ENCODE data around the gene JAK1.

DNA sequence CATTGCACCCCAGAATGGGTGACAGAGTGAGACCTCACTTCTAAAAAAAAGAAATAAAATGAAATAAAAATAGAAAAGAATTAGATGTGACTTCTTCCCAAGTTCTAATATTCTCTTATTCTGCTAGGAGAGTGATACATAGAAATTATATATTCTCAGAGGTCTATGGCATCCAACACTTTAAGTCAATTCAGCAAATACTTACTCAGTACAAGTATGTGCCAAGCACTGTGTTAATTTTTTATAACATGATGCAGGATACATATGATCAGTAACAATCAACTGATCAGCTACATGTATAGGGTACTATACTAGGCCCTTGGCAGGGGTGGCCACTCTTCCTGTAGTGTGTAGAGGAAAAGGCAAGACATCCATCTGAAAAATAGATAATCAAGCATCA is 13.0 kb upstream of the JAK1 start:
- TF ChIP-seq, protein P1, sequence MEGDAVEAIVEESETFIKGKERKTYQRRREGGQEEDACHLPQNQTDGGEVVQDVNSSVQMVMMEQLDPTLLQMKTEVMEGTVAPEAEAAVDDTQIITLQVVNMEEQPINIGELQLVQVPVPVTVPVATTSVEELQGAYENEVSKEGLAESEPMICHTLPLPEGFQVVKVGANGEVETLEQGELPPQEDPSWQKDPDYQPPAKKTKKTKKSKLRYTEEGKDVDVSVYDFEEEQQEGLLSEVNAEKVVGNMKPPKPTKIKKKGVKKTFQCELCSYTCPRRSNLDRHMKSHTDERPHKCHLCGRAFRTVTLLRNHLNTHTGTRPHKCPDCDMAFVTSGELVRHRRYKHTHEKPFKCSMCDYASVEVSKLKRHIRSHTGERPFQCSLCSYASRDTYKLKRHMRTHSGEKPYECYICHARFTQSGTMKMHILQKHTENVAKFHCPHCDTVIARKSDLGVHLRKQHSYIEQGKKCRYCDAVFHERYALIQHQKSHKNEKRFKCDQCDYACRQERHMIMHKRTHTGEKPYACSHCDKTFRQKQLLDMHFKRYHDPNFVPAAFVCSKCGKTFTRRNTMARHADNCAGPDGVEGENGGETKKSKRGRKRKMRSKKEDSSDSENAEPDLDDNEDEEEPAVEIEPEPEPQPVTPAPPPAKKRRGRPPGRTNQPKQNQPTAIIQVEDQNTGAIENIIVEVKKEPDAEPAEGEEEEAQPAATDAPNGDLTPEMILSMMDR (IDR thresholded peaks at IDR 0.05), result no peak
- TF ChIP-seq ZFP36 (IDR thresholded peaks at IDR 0.05; ENCODE audit: borderline replicate concordance, partially characterized antibody), result no peak
- TF ChIP-seq POLR2A (IDR thresholded peaks at IDR 0.05; ENCODE audit: low read length), result no peak
- TF ChIP-seq, protein P2, sequence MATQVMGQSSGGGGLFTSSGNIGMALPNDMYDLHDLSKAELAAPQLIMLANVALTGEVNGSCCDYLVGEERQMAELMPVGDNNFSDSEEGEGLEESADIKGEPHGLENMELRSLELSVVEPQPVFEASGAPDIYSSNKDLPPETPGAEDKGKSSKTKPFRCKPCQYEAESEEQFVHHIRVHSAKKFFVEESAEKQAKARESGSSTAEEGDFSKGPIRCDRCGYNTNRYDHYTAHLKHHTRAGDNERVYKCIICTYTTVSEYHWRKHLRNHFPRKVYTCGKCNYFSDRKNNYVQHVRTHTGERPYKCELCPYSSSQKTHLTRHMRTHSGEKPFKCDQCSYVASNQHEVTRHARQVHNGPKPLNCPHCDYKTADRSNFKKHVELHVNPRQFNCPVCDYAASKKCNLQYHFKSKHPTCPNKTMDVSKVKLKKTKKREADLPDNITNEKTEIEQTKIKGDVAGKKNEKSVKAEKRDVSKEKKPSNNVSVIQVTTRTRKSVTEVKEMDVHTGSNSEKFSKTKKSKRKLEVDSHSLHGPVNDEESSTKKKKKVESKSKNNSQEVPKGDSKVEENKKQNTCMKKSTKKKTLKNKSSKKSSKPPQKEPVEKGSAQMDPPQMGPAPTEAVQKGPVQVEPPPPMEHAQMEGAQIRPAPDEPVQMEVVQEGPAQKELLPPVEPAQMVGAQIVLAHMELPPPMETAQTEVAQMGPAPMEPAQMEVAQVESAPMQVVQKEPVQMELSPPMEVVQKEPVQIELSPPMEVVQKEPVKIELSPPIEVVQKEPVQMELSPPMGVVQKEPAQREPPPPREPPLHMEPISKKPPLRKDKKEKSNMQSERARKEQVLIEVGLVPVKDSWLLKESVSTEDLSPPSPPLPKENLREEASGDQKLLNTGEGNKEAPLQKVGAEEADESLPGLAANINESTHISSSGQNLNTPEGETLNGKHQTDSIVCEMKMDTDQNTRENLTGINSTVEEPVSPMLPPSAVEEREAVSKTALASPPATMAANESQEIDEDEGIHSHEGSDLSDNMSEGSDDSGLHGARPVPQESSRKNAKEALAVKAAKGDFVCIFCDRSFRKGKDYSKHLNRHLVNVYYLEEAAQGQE (IDR thresholded peaks at IDR 0.05), result no peak
- TF ChIP-seq PHF8 (IDR thresholded peaks at IDR 0.05; ENCODE audit: borderline replicate concordance, low read depth), result no peak
- TF ChIP-seq RCOR1 (IDR thresholded peaks at IDR 0.05; ENCODE audit: low read depth, low read length), result no peak
- TF ChIP-seq ESRRA (IDR thresholded peaks at IDR 0.05; ENCODE audit: borderline replicate concordance, low read length), result no peak
- TF ChIP-seq RFX5 (IDR thresholded peaks at IDR 0.05), result no peak
- TF ChIP-seq, protein P3, sequence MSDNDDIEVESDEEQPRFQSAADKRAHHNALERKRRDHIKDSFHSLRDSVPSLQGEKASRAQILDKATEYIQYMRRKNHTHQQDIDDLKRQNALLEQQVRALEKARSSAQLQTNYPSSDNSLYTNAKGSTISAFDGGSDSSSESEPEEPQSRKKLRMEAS (IDR thresholded peaks at IDR 0.05), result no peak
- no peak for TF ChIP-seq FOSL2 (IDR thresholded peaks at IDR 0.05)
- TF ChIP-seq FOSL2 (CRISPR knock-in tag; IDR thresholded peaks at IDR 0.05), result no peak
- TF ChIP-seq EP300 (IDR thresholded peaks at IDR 0.05), result no peak
- TF ChIP-seq, protein P4, sequence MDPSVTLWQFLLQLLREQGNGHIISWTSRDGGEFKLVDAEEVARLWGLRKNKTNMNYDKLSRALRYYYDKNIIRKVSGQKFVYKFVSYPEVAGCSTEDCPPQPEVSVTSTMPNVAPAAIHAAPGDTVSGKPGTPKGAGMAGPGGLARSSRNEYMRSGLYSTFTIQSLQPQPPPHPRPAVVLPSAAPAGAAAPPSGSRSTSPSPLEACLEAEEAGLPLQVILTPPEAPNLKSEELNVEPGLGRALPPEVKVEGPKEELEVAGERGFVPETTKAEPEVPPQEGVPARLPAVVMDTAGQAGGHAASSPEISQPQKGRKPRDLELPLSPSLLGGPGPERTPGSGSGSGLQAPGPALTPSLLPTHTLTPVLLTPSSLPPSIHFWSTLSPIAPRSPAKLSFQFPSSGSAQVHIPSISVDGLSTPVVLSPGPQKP (IDR thresholded peaks at IDR 0.05; ENCODE audit: low read depth, low read length), result no peak
- no peak for TF ChIP-seq JUNB (IDR thresholded peaks at IDR 0.05)
